Measurements from ENCODE around the gene DMD. TPM values are rescaled to one million over a fixed set of nuclear protein-coding genes. Genes with fewer than 3 reads are reported as not detected.

The DMD gene
- total RNA-seq, 5 donors from 2014 or later (not counting 1 experiment from before 2014, with no cell fraction given): 0.73 to 1.6 (median 0.88) TPM; not detected in 1

DNA sequence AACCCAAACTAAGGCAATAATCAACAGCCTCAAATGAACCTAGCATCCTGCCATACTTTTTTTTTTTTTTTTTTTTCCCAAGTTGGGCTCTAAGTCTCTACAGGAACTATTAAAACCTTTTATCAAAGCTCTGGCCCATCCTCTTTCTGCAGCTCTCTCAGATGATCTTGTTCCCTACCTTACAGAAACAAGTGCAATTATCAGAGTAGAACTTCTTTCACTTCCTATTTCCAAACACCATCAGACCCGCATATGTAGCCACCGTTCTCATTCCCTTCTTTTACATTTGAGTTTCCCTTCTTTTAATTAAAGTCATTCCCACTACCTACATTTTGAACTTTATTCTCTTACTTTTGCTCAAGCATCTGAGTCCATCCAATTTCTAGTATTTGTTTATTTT lies 690.6 kb downstream of the DMD start:
- no peaks in the 10 kb centered on the region for H3K27me3 Mint-ChIP-seq
- no CpG with 5 or more reads among the region's 2 CpGs for WGBS (ENCODE audit: insufficient coverage)

GRCh38 chrX:32514986-32515385 lies 696.4 kb downstream of the DMD start:
- H3K4me3 Mint-ChIP-seq: no peak overlapping the region
- no peaks in the 10 kb centered on the region for H3K9me3 Mint-ChIP-seq
- Histone ChIP-seq H3K27ac (ENCODE audit: low read length) (no peak overlapping the region), H3K9me3 (no peaks in the 10 kb centered on the region), H3K27me3 (replicated peaks in 1 of 2; ENCODE audit: control insufficient read depth in 2 of 2, extremely low read depth in 1 of 2, insufficient read depth in 2 of 2, low read length in 1 of 2) (no peaks in the 10 kb centered on the region), H3K4me1 (ENCODE audit: control insufficient read depth in 1 of 2, extremely low read depth in 1 of 2, insufficient read depth in 2 of 2, low read length in 2 of 2) (no peaks in the 10 kb centered on the region), H3K36me3 (ENCODE audit: control insufficient read depth in 2 of 2, extremely low read depth in 1 of 2, insufficient read depth in 1 of 2, low read length in 1 of 2) (no peaks in the 10 kb centered on the region), H3K4me3 (ENCODE audit: control insufficient read depth in 1 of 2, extremely low read depth in 1 of 2, low read length in 1 of 2) (no peak overlapping the region)
- ChIA-PET CTCF (no interaction called here), POLR2A (no interaction called here)
- H3K36me3 Mint-ChIP-seq: no peaks in the 10 kb centered on the region
- H3K27me3 Mint-ChIP-seq: peaks cover 0 to 4% of the 10 kb centered on the region in 2 donors
- H3K27ac Mint-ChIP-seq: no peak overlapping the region
- no peak for DNase-seq
- H3K4me1 Mint-ChIP-seq: no peaks in the 10 kb centered on the region
- 60% methylated on average over 3 of the region's 5 CpGs for WGBS (ENCODE audit: insufficient coverage)
- ATAC-seq (replicated peaks in 1 of 4): no peak

More for the DNA sequence above, 690.6 kb downstream of the DMD start:
- no peak overlapping the region for H3K27ac ChIP-seq (ENCODE audit: low read length)
- no peaks in the 10 kb centered on the region for H3K36me3 ChIP-seq (ENCODE audit: control insufficient read depth in 2 of 2, extremely low read depth in 1 of 2, insufficient read depth in 1 of 2, low read length in 1 of 2)
- Mint-ChIP-seq H3K9me3 (no peaks in the 10 kb centered on the region), H3K4me3 (no peak overlapping the region), H3K27ac (no peak overlapping the region), H3K4me1 (no peaks in the 10 kb centered on the region), H3K36me3 (no peaks in the 10 kb centered on the region)
- DNase-seq (no peak), ATAC-seq (replicated peaks in 1 of 4) (no peak)
- H3K27me3 ChIP-seq (replicated peaks in 1 of 2; ENCODE audit: control insufficient read depth in 2 of 2, extremely low read depth in 1 of 2, insufficient read depth in 2 of 2, low read length in 1 of 2): no peaks in the 10 kb centered on the region
- ChIA-PET CTCF (no interaction called here), POLR2A (no interaction called here)
- no peak overlapping the region for H3K4me3 ChIP-seq (ENCODE audit: control insufficient read depth in 1 of 2, extremely low read depth in 1 of 2, low read length in 1 of 2)
- H3K4me1 ChIP-seq (ENCODE audit: control insufficient read depth in 1 of 2, extremely low read depth in 1 of 2, insufficient read depth in 2 of 2, low read length in 2 of 2): no peaks in the 10 kb centered on the region
- H3K9me3 ChIP-seq: no peaks in the 10 kb centered on the region

- H3K4me3 ChIP-seq (ENCODE audit: control insufficient read depth in 1 of 2, extremely low read depth in 1 of 2, low read length in 1 of 2): no peak overlapping the region
- no peaks in the 10 kb centered on the region for H3K27me3 ChIP-seq (replicated peaks in 1 of 2; ENCODE audit: control insufficient read depth in 2 of 2, extremely low read depth in 1 of 2, insufficient read depth in 2 of 2, low read length in 1 of 2)
- peaks cover 0 to 9% of the 10 kb centered on the region in 2 donors for H3K27me3 Mint-ChIP-seq
- no peak overlapping the region for H3K4me3 Mint-ChIP-seq
- H3K36me3 Mint-ChIP-seq: no peaks in the 10 kb centered on the region
- H3K27ac ChIP-seq (ENCODE audit: low read length): no peak overlapping the region
- 60% methylated on average over 1 of the region's 3 CpGs for WGBS (ENCODE audit: insufficient coverage)
- H3K9me3 ChIP-seq: no peaks in the 10 kb centered on the region
- H3K36me3 ChIP-seq (ENCODE audit: control insufficient read depth in 2 of 2, extremely low read depth in 1 of 2, insufficient read depth in 1 of 2, low read length in 1 of 2): no peaks in the 10 kb centered on the region
- H3K9me3 Mint-ChIP-seq: no peaks in the 10 kb centered on the region
- H3K27ac Mint-ChIP-seq: no peak overlapping the region
- no peak for DNase-seq
- no peak for ATAC-seq (replicated peaks in 1 of 4)
- POLR2A ChIA-PET: no interaction called here
- H3K4me1 ChIP-seq (ENCODE audit: control insufficient read depth in 1 of 2, extremely low read depth in 1 of 2, insufficient read depth in 2 of 2, low read length in 2 of 2): no peaks in the 10 kb centered on the region
- H3K4me1 Mint-ChIP-seq: no peaks in the 10 kb centered on the region
- CTCF ChIA-PET: no interaction called here
Measured at GRCh38 chrX:32501606-32502005, 709.7 kb downstream of the DMD start.

DNA sequence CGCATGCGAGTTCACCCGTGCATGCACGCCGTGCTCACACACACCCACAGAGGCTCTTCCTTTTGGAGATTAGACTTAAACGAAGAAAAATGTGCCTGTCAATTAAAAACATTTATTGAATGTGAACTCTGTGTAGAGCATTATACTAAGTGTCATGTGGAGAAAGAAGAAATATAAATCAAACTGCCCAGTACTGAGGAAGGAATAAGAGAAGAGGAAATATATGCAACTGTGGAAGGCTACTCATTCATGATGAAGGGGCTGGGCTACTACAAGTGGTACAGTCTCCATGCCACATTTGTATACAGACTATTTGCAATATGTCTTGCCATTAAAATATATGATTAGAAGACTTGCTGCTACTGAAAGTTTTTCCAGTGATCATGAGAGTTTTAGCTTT lies 714.7 kb downstream of the DMD start:
- Mint-ChIP-seq H3K27ac (no peak overlapping the region), H3K4me3 (no peak overlapping the region), H3K36me3 (no peaks in the 10 kb centered on the region), H3K4me1 (no peaks in the 10 kb centered on the region), H3K9me3 (no peaks in the 10 kb centered on the region), H3K27me3 (peaks cover 0 to 12% of the 10 kb centered on the region in 2 donors)
- WGBS (ENCODE audit: insufficient coverage): no CpG with 5 or more reads among the region's 6 CpGs
- no peaks in the 10 kb centered on the region for H3K36me3 ChIP-seq (ENCODE audit: control insufficient read depth in 2 of 2, extremely low read depth in 1 of 2, insufficient read depth in 1 of 2, low read length in 1 of 2)
- ChIA-PET CTCF (interaction anchor here in 1 of 2 donors (0.6 kb wide), 1 partner anchor 14 kb away, joined by 6 read pairs; no protein-coding TSS in a partner anchor), POLR2A (no interaction called here)
- H3K27me3 ChIP-seq (replicated peaks in 1 of 2; ENCODE audit: control insufficient read depth in 2 of 2, extremely low read depth in 1 of 2, insufficient read depth in 2 of 2, low read length in 1 of 2): no peaks in the 10 kb centered on the region
- no peaks in the 10 kb centered on the region for H3K4me1 ChIP-seq (ENCODE audit: control insufficient read depth in 1 of 2, extremely low read depth in 1 of 2, insufficient read depth in 2 of 2, low read length in 2 of 2)
- no peak for DNase-seq
- no peak overlapping the region for H3K27ac ChIP-seq (ENCODE audit: low read length)
- H3K9me3 ChIP-seq: no peaks in the 10 kb centered on the region
- ATAC-seq (replicated peaks in 1 of 4): no peak
- no peak overlapping the region for H3K4me3 ChIP-seq (ENCODE audit: control insufficient read depth in 1 of 2, extremely low read depth in 1 of 2, low read length in 1 of 2)

- Histone ChIP-seq H3K9me3 (no peaks in the 10 kb centered on the region), H3K36me3 (ENCODE audit: control insufficient read depth in 2 of 2, extremely low read depth in 1 of 2, insufficient read depth in 1 of 2, low read length in 1 of 2) (no peaks in the 10 kb centered on the region), H3K27me3 (replicated peaks in 1 of 2; ENCODE audit: control insufficient read depth in 2 of 2, extremely low read depth in 1 of 2, insufficient read depth in 2 of 2, low read length in 1 of 2) (no peaks in the 10 kb centered on the region), H3K4me3 (ENCODE audit: control insufficient read depth in 1 of 2, extremely low read depth in 1 of 2, low read length in 1 of 2) (no peak overlapping the region), H3K27ac (ENCODE audit: low read length) (no peak overlapping the region), H3K4me1 (ENCODE audit: control insufficient read depth in 1 of 2, extremely low read depth in 1 of 2, insufficient read depth in 2 of 2, low read length in 2 of 2) (no peaks in the 10 kb centered on the region)
- no peaks in the 10 kb centered on the region for H3K36me3 Mint-ChIP-seq
- no peak overlapping the region for H3K27ac Mint-ChIP-seq
- no peak overlapping the region for H3K4me3 Mint-ChIP-seq
- no peaks in the 10 kb centered on the region for H3K9me3 Mint-ChIP-seq
- CTCF ChIA-PET: no interaction called here
- peaks cover 0 to 12% of the 10 kb centered on the region in 2 donors for H3K27me3 Mint-ChIP-seq
- no peaks in the 10 kb centered on the region for H3K4me1 Mint-ChIP-seq
- ATAC-seq (replicated peaks in 1 of 4) (no peak), DNase-seq (no peak)
- POLR2A ChIA-PET: no interaction called here
Measured at GRCh38 chrX:32495855-32496254, 715.5 kb downstream of the DMD start.

GRCh38 chrX:32489125-32489524 lies 722.2 kb downstream of the DMD start:
- Mint-ChIP-seq H3K4me3 (no peak overlapping the region), H3K36me3 (no peaks in the 10 kb centered on the region), H3K27me3 (peaks cover 0 to 4% of the 10 kb centered on the region in 2 donors), H3K27ac (no peak overlapping the region), H3K4me1 (no peaks in the 10 kb centered on the region), H3K9me3 (no peaks in the 10 kb centered on the region)
- Histone ChIP-seq H3K4me1 (ENCODE audit: control insufficient read depth in 1 of 2, extremely low read depth in 1 of 2, insufficient read depth in 2 of 2, low read length in 2 of 2) (no peaks in the 10 kb centered on the region), H3K4me3 (ENCODE audit: control insufficient read depth in 1 of 2, extremely low read depth in 1 of 2, low read length in 1 of 2) (no peak overlapping the region), H3K27ac (ENCODE audit: low read length) (no peak overlapping the region), H3K27me3 (replicated peaks in 1 of 2; ENCODE audit: control insufficient read depth in 2 of 2, extremely low read depth in 1 of 2, insufficient read depth in 2 of 2, low read length in 1 of 2) (no peaks in the 10 kb centered on the region), H3K36me3 (ENCODE audit: control insufficient read depth in 2 of 2, extremely low read depth in 1 of 2, insufficient read depth in 1 of 2, low read length in 1 of 2) (no peaks in the 10 kb centered on the region), H3K9me3 (no peaks in the 10 kb centered on the region)
- ChIA-PET POLR2A (no interaction called here), CTCF (no interaction called here)
- DNase-seq: no peak
- ATAC-seq (replicated peaks in 1 of 4): no peak
- no CpG with 5 or more reads among the region's 3 CpGs for WGBS (ENCODE audit: insufficient coverage)

- DNase-seq: no peak
- Histone ChIP-seq H3K4me3 (ENCODE audit: control insufficient read depth in 1 of 2, extremely low read depth in 1 of 2, low read length in 1 of 2) (no peak overlapping the region), H3K27me3 (replicated peaks in 1 of 2; ENCODE audit: control insufficient read depth in 2 of 2, extremely low read depth in 1 of 2, insufficient read depth in 2 of 2, low read length in 1 of 2) (no peaks in the 10 kb centered on the region), H3K27ac (ENCODE audit: low read length) (no peak overlapping the region), H3K36me3 (ENCODE audit: control insufficient read depth in 2 of 2, extremely low read depth in 1 of 2, insufficient read depth in 1 of 2, low read length in 1 of 2) (no peaks in the 10 kb centered on the region), H3K9me3 (no peaks in the 10 kb centered on the region), H3K4me1 (ENCODE audit: control insufficient read depth in 1 of 2, extremely low read depth in 1 of 2, insufficient read depth in 2 of 2, low read length in 2 of 2) (no peaks in the 10 kb centered on the region)
- WGBS (ENCODE audit: insufficient coverage): no CpG with 5 or more reads among the region's 3 CpGs
- peaks cover 2 to 12% of the 10 kb centered on the region in 2 donors for H3K27me3 Mint-ChIP-seq
- H3K4me3 Mint-ChIP-seq: no peak overlapping the region
- H3K9me3 Mint-ChIP-seq: no peaks in the 10 kb centered on the region
- CTCF ChIA-PET: interaction anchor here (0.6 kb wide), 3 partner anchors 9 to 1848 kb away, joined by 3 to 7 read pairs (median 3); no protein-coding TSS in a partner anchor
- H3K4me1 Mint-ChIP-seq: no peaks in the 10 kb centered on the region
- H3K27ac Mint-ChIP-seq: no peak overlapping the region
- no peak for ATAC-seq (replicated peaks in 1 of 4)
- no peaks in the 10 kb centered on the region for H3K36me3 Mint-ChIP-seq
- POLR2A ChIA-PET: no interaction called here
Measured at GRCh38 chrX:32483534-32484136, 727.7 kb downstream of the DMD start.
